GM18505 (cell line): ENCODE results near the gene ZNF804B.

Experiments
- ATAC-seq: cut with Tn5 transposase; IDR thresholded peaks from one replicate; pipeline ENCODE4 v1.9.1; 2021; ENCODE audit not compliant: unreplicated experiment
- POLR2A ChIP-seq: IDR thresholded peaks from 4 replicates; pipeline ENCODE4 v1.6.1; 2011; ENCODE audit warnings: borderline replicate concordance; ENCODE audit not compliant: insufficient read depth, insufficient read length; ENCODE audit errors: extremely low read depth

The ZNF804B gene

GRCh38 chr7:89028319-89028718, 268.8 kb downstream of the ZNF804B start:
- ATAC-seq: no peak
- no peak for TF ChIP-seq POLR2A

- no peak for ATAC-seq
- TF ChIP-seq POLR2A: no peak
These were observed 270.4 kb downstream of the ZNF804B start for GRCh38 chr7:89029864-89030263.

DNA sequence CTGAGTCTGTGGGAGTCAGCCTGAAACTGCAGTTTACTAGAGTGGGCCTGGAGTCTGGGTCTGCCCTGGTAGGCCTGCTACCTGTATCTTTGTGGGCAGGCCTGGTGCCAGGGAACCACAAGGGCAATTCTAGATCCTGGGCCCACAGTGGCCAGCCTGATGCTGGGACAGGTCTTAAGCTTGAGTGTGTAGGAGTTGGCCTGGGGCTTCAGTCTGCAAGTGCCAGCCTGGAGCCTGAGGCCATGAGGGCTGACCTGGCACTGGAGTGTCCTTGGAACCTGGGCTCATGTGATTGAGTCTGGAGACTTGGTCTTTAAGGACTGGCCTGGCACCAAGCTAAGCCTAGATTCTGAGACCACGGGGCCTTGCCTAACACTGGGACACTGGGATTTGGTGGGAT, 281.7 kb downstream of the ZNF804B start:
- ATAC-seq: no peak
- TF ChIP-seq POLR2A: no peak

DNA sequence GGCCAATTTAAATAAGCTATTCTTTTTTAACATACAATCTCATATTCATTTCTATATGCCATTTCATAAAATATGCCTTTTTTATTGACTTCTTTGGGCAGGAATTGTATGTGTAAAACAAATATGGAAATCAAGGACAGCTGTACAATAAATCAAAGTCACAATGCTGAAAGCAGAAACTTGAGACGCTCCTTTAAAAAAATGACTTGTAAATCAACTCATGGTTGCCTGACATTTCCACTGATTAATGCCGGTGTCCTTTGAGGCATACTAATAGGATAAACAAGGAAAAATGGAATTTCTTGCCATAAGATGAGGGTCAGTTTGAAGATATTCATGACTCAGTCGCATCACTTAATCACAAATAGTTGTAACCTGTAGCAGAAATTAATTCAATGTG, 283.4 kb downstream of the ZNF804B start:
- TF ChIP-seq POLR2A: no peak
- no peak for ATAC-seq

- TF ChIP-seq POLR2A: no peak
- no peak for ATAC-seq
These were observed 289.5 kb downstream of the ZNF804B start for GRCh38 chr7:89049043-89049442.

DNA sequence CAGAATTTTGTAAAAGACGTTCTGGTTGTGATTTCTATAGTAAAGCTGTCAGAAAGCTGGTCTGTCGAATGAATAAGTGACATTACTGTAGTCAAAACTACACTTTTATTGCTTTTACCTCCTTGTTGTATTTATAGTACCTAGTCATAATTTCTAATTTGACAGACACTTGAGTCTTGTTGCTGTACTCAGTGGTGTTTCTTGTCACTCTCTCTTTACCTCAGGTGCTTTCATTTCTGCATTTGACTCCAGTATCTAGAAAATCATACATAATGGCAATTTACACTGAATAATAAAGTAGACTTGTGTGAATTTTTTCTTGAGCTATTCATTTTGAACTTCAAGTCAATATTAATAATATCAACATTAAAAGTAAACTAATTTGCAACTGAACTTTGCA, 293.6 kb downstream of the ZNF804B start:
- ATAC-seq: no peak
- no peak for TF ChIP-seq POLR2A

GRCh38 chr7:89054361-89054760, 294.9 kb downstream of the ZNF804B start:
- TF ChIP-seq POLR2A: no peak
- no peak for ATAC-seq

GRCh38 chr7:89060234-89060633, 300.7 kb downstream of the ZNF804B start:
- TF ChIP-seq POLR2A: no peak
- ATAC-seq: no peak

- no peak for TF ChIP-seq POLR2A
- no peak for ATAC-seq
These were observed 305.3 kb downstream of the ZNF804B start for GRCh38 chr7:89064831-89065230.

- ATAC-seq: no peak
- TF ChIP-seq POLR2A: no peak
These were observed 307.5 kb downstream of the ZNF804B start for GRCh38 chr7:89067048-89067447.

DNA sequence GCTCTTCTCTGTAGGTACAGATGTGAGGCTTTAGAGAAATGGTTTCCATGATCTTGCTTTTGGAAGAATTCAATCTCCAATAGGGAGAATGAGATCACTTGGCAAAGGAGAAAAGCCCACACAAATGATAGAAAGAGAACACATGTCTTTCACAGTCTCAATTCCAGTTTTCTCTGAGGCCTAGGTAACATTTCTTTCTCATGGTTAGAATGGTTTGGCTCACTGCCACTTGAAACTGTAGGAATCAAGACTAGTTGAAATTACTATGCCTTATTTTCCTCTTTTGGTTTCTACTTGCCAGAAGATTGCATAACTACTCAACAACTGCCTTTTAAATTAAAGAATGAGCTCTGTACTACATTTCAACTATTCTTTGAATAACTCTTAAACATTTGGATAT, 312.6 kb downstream of the ZNF804B start:
- ATAC-seq: no peak
- no peak for TF ChIP-seq POLR2A

GRCh38 chr7:89073776-89074175, 314.3 kb downstream of the ZNF804B start:
- no peak for TF ChIP-seq POLR2A
- no peak for ATAC-seq

- no peak for ATAC-seq
- TF ChIP-seq POLR2A: no peak
These were observed 318.5 kb downstream of the ZNF804B start for GRCh38 chr7:89077992-89078391.

GRCh38 chr7:89085580-89085979, 326.1 kb downstream of the ZNF804B start:
- TF ChIP-seq POLR2A: no peak
- ATAC-seq: no peak

- no peak for TF ChIP-seq POLR2A
- no peak for ATAC-seq
These were observed 332.1 kb downstream of the ZNF804B start for GRCh38 chr7:89091550-89091949.
